ENCODE measurements around the gene NUP93. TPM values are rescaled to one million over a fixed set of nuclear protein-coding genes. Genes with fewer than 3 reads are reported as not detected.
A peak's percentile ranks its signal among the peaks of the same experiment; 100 is the strongest.

NUP93 gene
- total and polyA plus RNA-seq, 9 of the 15 experiments (the other 6 are each of a cell fraction or from before 2014, with no cell fraction given), result 92.0 to 162 (median 121) TPM

- no peaks in the 10 kb centered on the region for H3K79me2 ChIP-seq (ENCODE audit: control insufficient read depth, insufficient read depth, low read length)
- no peaks in the 10 kb centered on the region for H3K9me3 ChIP-seq (replicated peaks; ENCODE audit: control insufficient read depth, insufficient read depth, low read depth, low read length)
- 81% methylated on average over 3 of the region's 3 CpGs for WGBS (ENCODE audit: insufficient coverage, low coverage, missing lambda C conversion rate)
- H3K36me3 ChIP-seq (ENCODE audit: control insufficient read depth, insufficient read depth, low read length), result peaks cover 71% of the 10 kb centered on the region; the same call in 2 of the 3 replicates
- in situ Hi-C loops (cut with MboI), result no loop called here
- H3K4me2 ChIP-seq (ENCODE audit: insufficient read depth, low read length), result no peak overlapping the region
- FAIRE-seq, result no peak
- no peaks in the 10 kb centered on the region for H3K27me3 ChIP-seq (ENCODE audit: control insufficient read depth in 2 of 2, insufficient read depth in 2 of 2, low read length in 2 of 2)
- no peak overlapping the region for H3K27ac ChIP-seq (ENCODE audit: extremely low read depth, low read depth, low read length)
- peak in 2 of 4 experiments; percentile 19 to 25 for DNase-seq (ENCODE audit: extremely low read depth in 1 of 4, low spot score in 3 of 4)
- H3K9ac ChIP-seq (ENCODE audit: insufficient read depth in 1 of 2, low read depth in 2 of 2, low read length in 2 of 2), result no peak overlapping the region
- CTCF ChIA-PET (ENCODE audit: low intra/inter-chr PET ratio), result no interaction called here
- no peaks in the 10 kb centered on the region for H3K4me1 ChIP-seq (replicated peaks in 1 of 2; ENCODE audit: control insufficient read depth in 2 of 2, insufficient read depth in 2 of 2, low read length in 2 of 2)
- H3K9me1 ChIP-seq (ENCODE audit: control insufficient read depth, insufficient read depth, low read length), result no peaks in the 10 kb centered on the region
- no peak overlapping the region for H2AFZ ChIP-seq (ENCODE audit: low read depth, low read length)
- H4K20me1 ChIP-seq (replicated peaks; ENCODE audit: control insufficient read depth, insufficient read depth, low read length), result no peaks in the 10 kb centered on the region
- BruUV-seq (replicated peaks), result no TSS peak
- POLR2A ChIA-PET, result no interaction called here
- intact Hi-C loops (cut with micrococcal nuclease), result no loop called here
- no peak overlapping the region for H3K4me3 ChIP-seq
- peak; percentile 72; the same call in 2 of the 3 replicates for ATAC-seq
- no peak for TF ChIP-seq HOXB6 (CRISPR knock-in tag; IDR thresholded peaks at IDR 0.05; ENCODE audit: borderline replicate concordance)
- TF ChIP-seq FOXK1 (CRISPR knock-in tag; IDR thresholded peaks at IDR 0.05; ENCODE audit: borderline replicate concordance), result no peak
- peak; percentile 16 to 34 (median 20); a peak in 3 of 6 replicates for TF ChIP-seq CTCF (IDR thresholded peaks at IDR 0.05 in 2 of 3, conservative IDR thresholded peaks at IDR 0.05 in 1 of 3; ENCODE audit: insufficient read depth in 2 of 3, low read depth in 1 of 3, low read length in 3 of 3)
- no peak for TF ChIP-seq NR0B1 (IDR thresholded peaks at IDR 0.05; ENCODE audit: partially characterized antibody)
- TF ChIP-seq SP1 (CRISPR knock-in tag; IDR thresholded peaks at IDR 0.05), result no peak
- no peak for TF ChIP-seq ZNF174 (CRISPR knock-in tag; IDR thresholded peaks at IDR 0.05)
- TF ChIP-seq TAF1 (IDR thresholded peaks at IDR 0.05; ENCODE audit: control insufficient read depth, extremely low read depth, insufficient read depth, low read length, severe bottlenecking), result no peak
- TF ChIP-seq RFX7 (CRISPR knock-in tag; IDR thresholded peaks at IDR 0.05), result no peak
- no peak for TF ChIP-seq RNF219 (CRISPR knock-in tag; IDR thresholded peaks at IDR 0.05)
Observed at GRCh38 chr16:56824331-56824730, 94.4 kb downstream of the NUP93 start.

Measured in K562 (cell line).